DMS79 treated with DMSO at 0.1 percent for 48 hours (cell line): Measurements from ENCODE around the gene SCRN1.
A peak's percentile ranks its signal among the peaks of the same experiment; 100 is the strongest.
"Not testable (repeated sequence)": the region's sequence is repeated elsewhere in the genome, so short reads cannot be mapped to it uniquely, and the experiment has no call there.

Experiments
- DNase-seq: peaks from one replicate; lab custom pipeline; 2025; lab: John Stamatoyannopoulos, UW

The SCRN1 gene

GRCh38 chr7:29890786-29891185 is 98.8 kb downstream of the SCRN1 start:
- not testable (repeated sequence) for DNase-seq

GRCh38 chr7:29890251-29890650 is 99.3 kb downstream of the SCRN1 start:
- no peak for DNase-seq

GRCh38 chr7:29889288-29889687 is 100.3 kb downstream of the SCRN1 start:
- no peak for DNase-seq

- no peak for DNase-seq
Measured at GRCh38 chr7:29888006-29888405, 101.6 kb downstream of the SCRN1 start.

GRCh38 chr7:29886827-29887226 is 102.8 kb downstream of the SCRN1 start:
- DNase-seq: no peak

- DNase-seq: no peak
Measured at GRCh38 chr7:29885626-29886025, 104.0 kb downstream of the SCRN1 start.

- peak; percentile 62 for DNase-seq
Measured at GRCh38 chr7:29884399-29885272, 105.0 kb downstream of the SCRN1 start.

- no peak for DNase-seq
Measured at GRCh38 chr7:29883462-29884398, 105.9 kb downstream of the SCRN1 start.

- DNase-seq: no peak
Measured at GRCh38 chr7:29882481-29882880, 107.1 kb downstream of the SCRN1 start.

GRCh38 chr7:29881724-29882123 is 107.9 kb downstream of the SCRN1 start:
- DNase-seq: no peak

- DNase-seq: no peak
Measured at GRCh38 chr7:29879609-29880008, 110.0 kb downstream of the SCRN1 start.

- peak; percentile 50 for DNase-seq
Measured at GRCh38 chr7:29878081-29878688, 111.4 kb downstream of the SCRN1 start.

GRCh38 chr7:29877196-29877595 is 112.4 kb downstream of the SCRN1 start:
- DNase-seq: no peak

GRCh38 chr7:29875741-29876140 is 113.9 kb downstream of the SCRN1 start:
- no peak for DNase-seq

- no peak for DNase-seq
Measured at GRCh38 chr7:29873644-29874294, 115.8 kb downstream of the SCRN1 start.

GRCh38 chr7:29871787-29872398 is 117.7 kb downstream of the SCRN1 start:
- DNase-seq: no peak
